Measurements from ENCODE around the gene KIF21B.

DNA sequence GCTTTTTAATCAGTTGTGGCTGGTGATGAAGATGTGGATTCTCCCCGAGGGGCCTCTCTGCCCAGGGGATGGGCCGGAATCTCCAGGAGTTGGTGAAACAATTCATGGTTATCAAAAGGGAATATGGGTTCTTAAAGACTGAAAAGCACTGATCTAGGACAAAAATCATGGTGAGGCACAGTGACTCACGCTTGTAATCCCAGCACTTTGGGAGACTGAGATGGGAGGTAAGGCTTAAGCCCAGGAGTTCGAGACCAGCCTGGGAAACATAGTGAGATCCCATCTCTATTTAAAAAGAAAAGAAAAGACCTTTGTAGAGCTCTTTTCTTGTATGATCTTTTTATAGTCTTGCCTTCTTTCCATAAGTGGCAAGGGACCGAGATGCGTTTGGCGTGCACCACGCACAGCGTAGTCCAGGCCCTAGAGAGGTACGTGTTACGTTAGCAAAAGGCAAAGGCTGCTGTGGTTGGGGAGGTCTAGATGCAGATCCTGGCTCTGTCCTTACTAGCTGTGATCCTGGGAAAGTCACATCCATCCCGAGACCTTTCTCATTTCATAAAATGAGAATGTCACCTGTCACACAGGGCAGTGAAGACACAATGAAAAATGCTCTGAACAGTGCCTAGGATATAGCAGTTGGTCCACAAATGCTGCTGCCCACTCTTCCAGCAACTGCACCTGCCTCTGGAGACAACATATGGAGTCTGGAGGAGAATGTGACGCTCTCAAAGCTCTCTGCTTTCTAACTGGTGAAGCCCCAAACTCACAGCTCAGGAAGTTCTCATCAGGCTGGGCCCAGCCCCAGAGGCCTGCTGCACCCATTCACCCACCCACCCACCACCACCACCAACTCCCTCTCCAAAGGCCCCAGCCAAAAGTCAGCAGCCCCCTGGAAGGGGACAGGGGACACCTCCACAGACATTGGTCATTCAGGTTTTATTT is 54.8 kb downstream of the KIF21B start:
- TF ChIP-seq RAD21 (IDR thresholded peaks at IDR 0.05; ENCODE audit: low read depth) = no peak
- TF ChIP-seq, protein P1, sequence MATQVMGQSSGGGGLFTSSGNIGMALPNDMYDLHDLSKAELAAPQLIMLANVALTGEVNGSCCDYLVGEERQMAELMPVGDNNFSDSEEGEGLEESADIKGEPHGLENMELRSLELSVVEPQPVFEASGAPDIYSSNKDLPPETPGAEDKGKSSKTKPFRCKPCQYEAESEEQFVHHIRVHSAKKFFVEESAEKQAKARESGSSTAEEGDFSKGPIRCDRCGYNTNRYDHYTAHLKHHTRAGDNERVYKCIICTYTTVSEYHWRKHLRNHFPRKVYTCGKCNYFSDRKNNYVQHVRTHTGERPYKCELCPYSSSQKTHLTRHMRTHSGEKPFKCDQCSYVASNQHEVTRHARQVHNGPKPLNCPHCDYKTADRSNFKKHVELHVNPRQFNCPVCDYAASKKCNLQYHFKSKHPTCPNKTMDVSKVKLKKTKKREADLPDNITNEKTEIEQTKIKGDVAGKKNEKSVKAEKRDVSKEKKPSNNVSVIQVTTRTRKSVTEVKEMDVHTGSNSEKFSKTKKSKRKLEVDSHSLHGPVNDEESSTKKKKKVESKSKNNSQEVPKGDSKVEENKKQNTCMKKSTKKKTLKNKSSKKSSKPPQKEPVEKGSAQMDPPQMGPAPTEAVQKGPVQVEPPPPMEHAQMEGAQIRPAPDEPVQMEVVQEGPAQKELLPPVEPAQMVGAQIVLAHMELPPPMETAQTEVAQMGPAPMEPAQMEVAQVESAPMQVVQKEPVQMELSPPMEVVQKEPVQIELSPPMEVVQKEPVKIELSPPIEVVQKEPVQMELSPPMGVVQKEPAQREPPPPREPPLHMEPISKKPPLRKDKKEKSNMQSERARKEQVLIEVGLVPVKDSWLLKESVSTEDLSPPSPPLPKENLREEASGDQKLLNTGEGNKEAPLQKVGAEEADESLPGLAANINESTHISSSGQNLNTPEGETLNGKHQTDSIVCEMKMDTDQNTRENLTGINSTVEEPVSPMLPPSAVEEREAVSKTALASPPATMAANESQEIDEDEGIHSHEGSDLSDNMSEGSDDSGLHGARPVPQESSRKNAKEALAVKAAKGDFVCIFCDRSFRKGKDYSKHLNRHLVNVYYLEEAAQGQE (IDR thresholded peaks at IDR 0.05; ENCODE audit: low read depth) = no peak
- no peak for TF ChIP-seq TCF12 (IDR thresholded peaks at IDR 0.05; ENCODE audit: low read depth)
- TF ChIP-seq NFIC (IDR thresholded peaks at IDR 0.05) = no peak
- TF ChIP-seq EP300 (IDR thresholded peaks at IDR 0.05; ENCODE audit: borderline replicate concordance) = no peak
